Memory B cell (primary cell): Measurements from ENCODE around the gene SRA1.
"Not testable (repeated sequence)": the region's sequence is repeated elsewhere in the genome, so short reads cannot be mapped to it uniquely, and the experiment has no call there.

Experiments used
- ATAC-seq: fragments of 150-1000 bp; cut with Tn5 transposase; 2 replicates; pipeline ENCODE4 v1.10.0; 2021; ENCODE audit warnings: low read depth, mild to moderate bottlenecking, moderate library complexity
- DNase-seq, 2 donors: peaks; one replicate each; pipeline ENCODE4 v3.0.0; 2022; ENCODE audit warnings: low spot score in 2 of 2
- H3K27ac Mint-ChIP-seq: one replicate; pipeline ENCODE4 v1.8.0; 2022; ENCODE audit warnings: mild to moderate bottlenecking, moderate library complexity, mixed read lengths
- H3K27me3 Mint-ChIP-seq: one replicate; pipeline ENCODE4 v1.8.0; 2022; ENCODE audit warnings: mixed read lengths
- H3K36me3 Mint-ChIP-seq: one replicate; pipeline ENCODE4 v1.8.0; 2022; ENCODE audit warnings: mild to moderate bottlenecking, mixed read lengths
- H3K4me1 Mint-ChIP-seq: one replicate; pipeline ENCODE4 v1.8.0; 2022; ENCODE audit warnings: mixed read lengths
- H3K4me3 Mint-ChIP-seq: one replicate; pipeline ENCODE4 v1.8.0; 2022; ENCODE audit warnings: mild to moderate bottlenecking, moderate library complexity, mixed read lengths
- H3K9me3 Mint-ChIP-seq: one replicate; pipeline ENCODE4 v1.8.0; 2022; ENCODE audit warnings: mixed read lengths

The SRA1 gene

DNA sequence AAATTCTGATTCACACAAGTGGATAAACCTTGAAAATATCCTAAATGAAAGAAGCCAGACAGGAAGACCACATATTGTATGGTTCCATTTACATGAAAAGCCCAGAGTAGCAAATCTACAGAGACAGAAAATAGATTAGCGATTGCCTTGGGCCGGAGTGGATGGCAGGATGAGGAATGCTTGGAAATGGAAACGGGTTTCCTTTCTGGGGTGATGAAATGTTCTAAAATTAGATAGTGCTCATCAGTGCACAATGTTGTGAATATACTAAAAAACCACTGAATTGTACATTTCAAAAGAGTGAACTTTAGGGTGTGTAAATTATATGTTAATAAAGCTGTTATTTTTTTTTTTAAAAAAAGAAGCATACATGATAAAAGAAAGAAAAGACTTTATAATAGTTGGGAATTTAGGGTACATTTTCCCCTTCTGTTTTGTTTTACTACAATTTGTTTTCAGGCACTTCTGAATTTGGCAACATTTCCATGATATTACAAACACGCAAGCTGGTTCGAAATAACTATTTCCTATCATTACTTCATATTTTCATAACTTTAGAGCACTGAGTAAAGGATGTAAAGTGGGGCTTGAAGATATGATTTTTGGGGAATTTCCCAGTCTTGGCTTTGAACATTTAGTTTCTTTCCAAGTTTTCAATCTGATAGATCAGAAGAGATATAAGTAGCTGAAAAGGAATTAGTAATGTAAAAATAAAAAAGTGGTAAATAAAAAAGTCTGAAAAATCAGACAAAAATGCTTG, 31.2 kb upstream of the SRA1 start:
- H3K4me1 Mint-ChIP-seq, result no peaks in the 10 kb centered on the region
- DNase-seq (no peak), ATAC-seq (no peak)
- no peaks in the 10 kb centered on the region for H3K36me3 Mint-ChIP-seq
- H3K27ac Mint-ChIP-seq, result no peak overlapping the region
- peaks cover 1% of the 10 kb centered on the region for H3K27me3 Mint-ChIP-seq
- H3K9me3 Mint-ChIP-seq, result peaks cover 1% of the 10 kb centered on the region
- H3K4me3 Mint-ChIP-seq, result no peak overlapping the region

DNA sequence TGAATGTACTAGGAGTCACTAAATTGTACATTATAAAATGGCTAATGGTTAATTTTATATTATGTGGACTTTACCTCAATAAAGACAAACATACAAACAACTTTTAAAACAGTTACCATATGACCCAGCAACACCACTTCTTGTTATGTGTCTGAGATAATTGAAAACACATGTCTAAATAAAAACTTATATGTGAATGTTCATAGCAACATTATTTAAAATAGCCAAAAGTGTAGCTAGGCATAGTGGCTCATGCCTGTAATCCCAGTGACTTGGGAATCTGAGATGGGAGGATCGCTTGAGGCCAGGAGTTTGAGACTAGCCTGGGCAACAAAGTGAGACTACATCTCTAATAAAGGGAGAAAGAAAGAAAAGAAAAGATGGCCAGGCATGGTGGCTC, 30.2 kb upstream of the SRA1 start:
- H3K27ac Mint-ChIP-seq, result no peak overlapping the region
- ATAC-seq (no peak), DNase-seq (no peak)
- peaks cover 1% of the 10 kb centered on the region for H3K9me3 Mint-ChIP-seq
- H3K36me3 Mint-ChIP-seq, result peaks cover 2% of the 10 kb centered on the region
- H3K27me3 Mint-ChIP-seq, result peaks cover 1% of the 10 kb centered on the region
- no peaks in the 10 kb centered on the region for H3K4me1 Mint-ChIP-seq
- H3K4me3 Mint-ChIP-seq, result no peak overlapping the region

DNA sequence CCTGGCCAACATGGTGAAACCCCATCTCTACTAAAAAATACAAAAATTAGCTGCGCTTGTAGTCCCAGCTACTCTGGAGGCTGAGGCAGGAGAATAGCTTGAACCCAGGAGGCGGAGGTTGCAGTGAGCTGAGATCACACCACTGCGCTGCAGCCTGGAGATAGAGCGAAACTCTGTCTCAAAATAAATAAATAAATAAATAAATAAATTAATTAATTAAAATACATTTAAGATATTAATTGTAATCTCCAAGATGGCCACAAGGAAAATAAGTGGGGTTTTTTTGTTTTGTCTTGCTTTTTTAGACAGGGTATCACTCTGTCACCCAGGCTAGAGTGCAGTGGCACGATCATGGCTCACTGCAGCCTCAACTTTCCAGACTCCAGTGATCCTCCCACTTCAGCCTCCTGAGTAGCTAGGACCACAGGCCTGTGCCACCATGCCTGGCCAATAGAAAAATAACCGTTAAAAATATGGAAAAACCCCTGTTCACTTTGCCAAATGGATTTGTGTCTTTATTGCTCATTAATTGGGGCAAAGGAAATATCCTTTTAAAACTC, 22.0 kb upstream of the SRA1 start:
- not testable (repeated sequence) for H3K27ac Mint-ChIP-seq, H3K4me1 Mint-ChIP-seq, H3K36me3 Mint-ChIP-seq, H3K27me3 Mint-ChIP-seq, H3K4me3 Mint-ChIP-seq, ATAC-seq, H3K9me3 Mint-ChIP-seq, DNase-seq

DNA sequence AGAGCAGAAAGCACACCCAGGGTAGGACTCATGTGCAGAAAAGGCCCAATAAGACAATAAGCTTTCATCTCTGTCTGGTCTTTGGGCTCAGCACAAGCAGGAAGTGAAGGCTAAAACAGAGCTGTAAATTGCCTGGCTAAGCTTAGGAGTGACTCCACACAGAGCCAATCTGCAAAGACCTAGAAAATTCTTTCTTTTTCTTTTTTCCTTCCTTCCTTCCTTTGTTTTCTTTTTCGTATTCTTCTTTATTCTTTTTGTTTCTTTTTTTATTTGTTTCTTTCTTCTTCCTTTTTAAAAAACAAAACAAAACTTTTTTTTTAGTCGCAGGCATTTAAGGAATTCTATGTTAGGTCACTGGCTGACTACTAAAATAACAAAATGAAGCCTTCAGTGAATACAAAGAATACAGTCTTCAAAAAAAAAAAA, 19.5 kb upstream of the SRA1 start:
- Mint-ChIP-seq H3K4me1 (no peaks in the 10 kb centered on the region), H3K27ac (no peak overlapping the region), H3K36me3 (peaks cover 4% of the 10 kb centered on the region), H3K9me3 (no peaks in the 10 kb centered on the region), H3K4me3 (no peak overlapping the region), H3K27me3 (no peaks in the 10 kb centered on the region)
- DNase-seq (no peak), ATAC-seq (no peak)

DNA sequence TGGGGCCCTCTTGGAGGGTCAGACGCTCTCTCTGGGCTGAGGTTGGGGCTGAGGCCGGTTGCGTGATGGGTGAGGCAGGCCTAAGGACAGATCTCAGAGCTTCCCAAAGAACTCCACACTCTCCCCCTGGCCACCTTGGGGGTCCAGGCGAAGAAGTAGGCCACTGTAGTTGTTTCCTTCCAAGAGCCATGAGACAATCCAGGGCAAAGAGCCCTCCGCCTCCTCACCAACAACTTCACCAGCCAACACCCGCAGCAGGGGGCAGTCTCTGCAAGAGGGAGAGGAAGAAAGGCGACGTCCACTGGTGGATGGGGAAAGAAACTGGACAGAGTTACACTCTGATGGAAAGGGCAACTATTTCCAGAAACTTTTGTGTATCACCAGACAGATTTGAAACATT, 18.0 kb upstream of the SRA1 start:
- no peak for DNase-seq
- no peaks in the 10 kb centered on the region for H3K9me3 Mint-ChIP-seq
- ATAC-seq, result no peak
- no peaks in the 10 kb centered on the region for H3K4me1 Mint-ChIP-seq
- no peak overlapping the region for H3K27ac Mint-ChIP-seq
- peaks cover 8% of the 10 kb centered on the region for H3K36me3 Mint-ChIP-seq
- H3K27me3 Mint-ChIP-seq, result no peaks in the 10 kb centered on the region
- no peak overlapping the region for H3K4me3 Mint-ChIP-seq

DNA sequence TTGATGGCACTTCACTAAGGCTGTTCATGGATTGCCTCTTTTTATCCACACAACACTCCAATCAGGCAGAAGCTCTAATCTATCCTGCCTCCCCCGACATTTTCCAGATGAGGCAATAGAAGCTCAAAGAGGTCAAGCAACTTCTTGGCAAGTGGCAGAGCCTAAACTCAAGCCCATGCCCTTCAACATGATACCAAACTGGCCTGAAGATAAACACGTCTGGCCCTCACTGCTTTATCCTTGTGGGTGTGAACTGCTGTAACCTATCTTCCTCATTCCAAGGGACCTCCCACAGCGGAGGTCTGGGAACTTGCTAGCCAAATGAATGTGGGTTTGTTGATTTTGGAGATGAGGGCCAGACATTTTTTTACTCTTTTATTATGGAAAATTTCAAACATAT, 16.9 kb upstream of the SRA1 start:
- ATAC-seq, result no peak
- peaks cover 9% of the 10 kb centered on the region for H3K36me3 Mint-ChIP-seq
- no peak overlapping the region for H3K4me3 Mint-ChIP-seq
- H3K27me3 Mint-ChIP-seq, result no peaks in the 10 kb centered on the region
- H3K27ac Mint-ChIP-seq, result no peak overlapping the region
- no peaks in the 10 kb centered on the region for H3K9me3 Mint-ChIP-seq
- no peaks in the 10 kb centered on the region for H3K4me1 Mint-ChIP-seq
- no peak for DNase-seq

DNA sequence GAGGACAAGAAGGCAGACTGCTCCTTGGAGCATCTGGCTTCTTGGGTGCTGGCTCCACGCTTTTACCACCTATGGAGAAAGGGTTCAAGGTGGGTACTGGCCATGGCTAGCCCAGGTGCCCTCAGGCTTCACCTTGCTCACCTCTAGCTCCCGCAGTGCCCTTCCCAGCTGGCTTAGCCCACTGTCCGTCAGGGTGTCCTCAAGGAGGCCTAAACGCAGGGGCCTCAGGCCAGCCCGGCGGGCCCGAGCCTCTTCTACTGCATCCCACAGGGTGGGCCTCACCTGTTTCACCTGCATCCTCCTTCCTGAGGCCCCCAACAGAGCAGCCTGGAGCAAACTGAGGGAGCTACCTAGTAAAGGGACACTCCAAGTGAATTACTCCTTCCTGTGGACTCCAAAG, 16.4 kb upstream of the SRA1 start:
- peaks cover 10% of the 10 kb centered on the region for H3K36me3 Mint-ChIP-seq
- no peak overlapping the region for H3K4me3 Mint-ChIP-seq
- DNase-seq, result no peak
- no peak for ATAC-seq
- H3K27me3 Mint-ChIP-seq, result no peaks in the 10 kb centered on the region
- no peaks in the 10 kb centered on the region for H3K9me3 Mint-ChIP-seq
- H3K27ac Mint-ChIP-seq, result no peak overlapping the region
- H3K4me1 Mint-ChIP-seq, result peaks cover 2% of the 10 kb centered on the region

DNA sequence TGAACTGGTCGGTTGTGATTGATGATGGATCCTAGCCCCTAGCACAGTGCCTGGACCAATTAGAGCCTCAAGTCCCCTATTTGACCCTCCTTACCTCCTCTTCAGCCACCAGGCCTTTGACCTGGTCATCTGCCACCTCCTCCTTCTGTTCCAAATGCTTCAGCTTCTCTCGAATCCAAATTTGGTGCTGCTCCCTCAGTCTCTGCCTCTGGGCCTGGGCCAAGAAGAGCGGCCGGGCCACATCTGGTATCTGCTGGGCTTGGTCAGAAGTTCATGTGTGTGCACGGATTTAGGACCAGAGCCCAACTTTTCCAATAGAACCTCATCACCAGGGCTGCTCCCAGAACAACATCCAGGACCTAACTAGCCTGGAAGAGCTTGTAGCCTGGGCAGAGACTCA, 13.8 kb upstream of the SRA1 start:
- no peak overlapping the region for H3K4me3 Mint-ChIP-seq
- no peaks in the 10 kb centered on the region for H3K9me3 Mint-ChIP-seq
- H3K27ac Mint-ChIP-seq, result no peak overlapping the region
- ATAC-seq (no peak), DNase-seq (no peak)
- peaks cover 8% of the 10 kb centered on the region for H3K4me1 Mint-ChIP-seq
- no peaks in the 10 kb centered on the region for H3K27me3 Mint-ChIP-seq
- peaks cover 22% of the 10 kb centered on the region for H3K36me3 Mint-ChIP-seq

DNA sequence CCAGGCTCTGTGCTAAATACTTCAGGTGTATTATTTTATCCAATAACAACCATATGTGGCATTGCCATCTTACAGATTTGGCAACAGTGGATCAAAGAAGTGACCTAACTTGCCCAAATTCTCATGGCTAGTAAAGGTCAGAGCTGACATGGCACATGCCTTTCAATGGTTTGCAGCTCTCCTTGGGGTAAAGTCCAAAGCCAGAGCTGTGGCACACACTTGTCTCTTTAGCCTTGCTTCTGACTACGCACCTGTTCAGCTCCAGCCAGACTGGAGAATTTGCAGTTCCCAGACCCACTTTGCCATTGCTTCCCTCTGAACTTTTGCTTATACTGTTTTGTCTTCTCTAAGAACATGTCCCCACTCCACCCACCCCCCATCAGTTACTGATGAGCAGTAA, 13.2 kb upstream of the SRA1 start:
- peaks cover 24% of the 10 kb centered on the region for H3K36me3 Mint-ChIP-seq
- no peak overlapping the region for H3K27ac Mint-ChIP-seq
- no peaks in the 10 kb centered on the region for H3K27me3 Mint-ChIP-seq
- DNase-seq (no peak), ATAC-seq (no peak)
- no peaks in the 10 kb centered on the region for H3K9me3 Mint-ChIP-seq
- no peak overlapping the region for H3K4me3 Mint-ChIP-seq
- peaks cover 14% of the 10 kb centered on the region for H3K4me1 Mint-ChIP-seq

DNA sequence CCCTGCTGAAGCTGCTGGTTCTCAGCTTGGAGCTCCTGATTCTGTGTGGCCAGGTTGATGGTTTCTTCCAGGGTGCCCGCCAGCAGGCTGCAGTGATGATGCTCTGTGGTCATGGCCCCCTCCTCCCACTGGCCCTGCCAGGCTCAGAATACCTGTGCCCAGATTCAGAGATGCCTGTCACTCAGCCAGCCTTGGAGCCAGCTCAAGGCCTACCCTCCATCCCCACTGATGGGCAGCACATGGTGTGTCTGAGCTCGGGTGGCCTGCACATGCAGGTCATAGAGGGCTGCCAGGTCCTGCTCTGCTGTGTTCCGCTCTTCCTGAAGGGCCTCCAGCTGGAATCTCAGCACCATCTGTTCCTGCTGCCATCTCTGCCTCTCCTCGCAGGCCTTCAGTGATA, 12.8 kb upstream of the SRA1 start:
- Mint-ChIP-seq H3K27me3 (no peaks in the 10 kb centered on the region), H3K36me3 (peaks cover 24% of the 10 kb centered on the region), H3K9me3 (no peaks in the 10 kb centered on the region), H3K27ac (no peak overlapping the region), H3K4me3 (no peak overlapping the region), H3K4me1 (peaks cover 17% of the 10 kb centered on the region)
- DNase-seq (no peak), ATAC-seq (no peak)

DNA sequence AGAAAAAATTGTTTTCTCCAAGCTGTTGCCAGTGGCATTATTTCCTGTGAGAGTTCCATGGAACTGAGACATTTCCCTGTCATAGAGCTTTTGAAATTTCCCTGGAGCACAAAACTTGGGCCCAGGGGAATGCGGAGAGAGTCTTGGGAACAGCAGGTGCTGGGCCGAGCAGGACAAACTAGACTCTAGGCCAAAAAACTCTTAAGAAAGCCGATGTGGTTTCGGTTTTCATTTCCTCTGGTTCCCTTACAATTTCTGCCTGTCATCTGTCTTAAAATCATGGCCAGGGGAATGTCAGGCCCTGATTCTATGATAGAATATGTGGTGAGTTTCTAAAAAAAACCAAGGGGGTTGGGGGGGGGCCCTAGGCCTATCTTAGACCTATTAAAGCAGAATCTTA, 11.9 kb upstream of the SRA1 start:
- ATAC-seq, result no peak
- H3K36me3 Mint-ChIP-seq, result peaks cover 24% of the 10 kb centered on the region
- peak overlapping the region; percentile 83 for H3K27ac Mint-ChIP-seq
- peaks cover 21% of the 10 kb centered on the region for H3K4me1 Mint-ChIP-seq
- no peaks in the 10 kb centered on the region for H3K9me3 Mint-ChIP-seq
- H3K4me3 Mint-ChIP-seq, result peak overlapping the region; percentile 39
- no peak for DNase-seq
- H3K27me3 Mint-ChIP-seq, result no peaks in the 10 kb centered on the region

DNA sequence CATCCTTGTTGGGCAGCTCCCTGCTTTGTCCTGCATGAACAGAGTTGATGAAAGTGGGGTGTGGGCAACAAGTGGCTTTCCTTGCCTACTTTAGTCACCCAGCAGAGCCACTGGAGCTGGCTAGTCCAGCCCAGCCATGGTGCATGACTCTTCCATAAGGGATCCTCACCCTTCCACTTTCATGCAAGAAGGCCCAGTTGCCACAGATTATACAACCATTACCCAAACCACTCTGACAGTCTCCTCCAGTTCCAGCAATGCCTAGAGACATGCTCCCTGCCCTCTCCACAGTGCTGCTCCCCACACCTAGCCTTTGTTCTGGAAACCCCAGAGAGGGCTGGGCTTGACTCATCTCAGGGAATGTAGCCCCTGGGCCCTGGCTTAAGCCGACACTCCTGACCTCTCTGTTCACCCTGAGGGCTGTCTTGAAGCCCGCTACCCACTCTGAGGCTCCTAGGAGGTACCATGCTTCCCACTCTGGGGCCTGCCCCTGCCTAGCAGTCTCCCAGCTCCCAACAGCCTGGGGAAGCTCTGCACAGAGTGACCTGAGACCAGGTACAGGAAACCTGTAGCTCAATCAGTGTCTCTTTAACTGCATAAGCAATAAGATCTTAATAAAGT, 11.3 kb upstream of the SRA1 start:
- Mint-ChIP-seq H3K4me3 (no peak overlapping the region), H3K27me3 (no peaks in the 10 kb centered on the region), H3K27ac (peak overlapping the region; percentile 83), H3K9me3 (no peaks in the 10 kb centered on the region), H3K4me1 (peaks cover 21% of the 10 kb centered on the region), H3K36me3 (peaks cover 24% of the 10 kb centered on the region)
- DNase-seq (no peak), ATAC-seq (no peak)

DNA sequence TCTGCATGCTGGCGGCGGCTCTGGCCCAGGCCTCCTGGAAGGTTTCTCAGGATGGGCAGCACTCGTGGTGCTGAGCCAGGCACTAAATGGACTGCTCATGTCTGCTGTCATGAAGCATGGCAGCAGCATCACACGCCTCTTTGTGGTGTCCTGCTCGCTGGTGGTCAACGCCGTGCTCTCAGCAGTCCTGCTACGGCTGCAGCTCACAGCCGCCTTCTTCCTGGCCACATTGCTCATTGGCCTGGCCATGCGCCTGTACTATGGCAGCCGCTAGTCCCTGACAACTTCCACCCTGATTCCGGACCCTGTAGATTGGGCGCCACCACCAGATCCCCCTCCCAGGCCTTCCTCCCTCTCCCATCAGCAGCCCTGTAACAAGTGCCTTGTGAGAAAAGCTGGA, 10.6 kb upstream of the SRA1 start:
- Mint-ChIP-seq H3K4me3 (no peak overlapping the region), H3K4me1 (peaks cover 21% of the 10 kb centered on the region)

DNA sequence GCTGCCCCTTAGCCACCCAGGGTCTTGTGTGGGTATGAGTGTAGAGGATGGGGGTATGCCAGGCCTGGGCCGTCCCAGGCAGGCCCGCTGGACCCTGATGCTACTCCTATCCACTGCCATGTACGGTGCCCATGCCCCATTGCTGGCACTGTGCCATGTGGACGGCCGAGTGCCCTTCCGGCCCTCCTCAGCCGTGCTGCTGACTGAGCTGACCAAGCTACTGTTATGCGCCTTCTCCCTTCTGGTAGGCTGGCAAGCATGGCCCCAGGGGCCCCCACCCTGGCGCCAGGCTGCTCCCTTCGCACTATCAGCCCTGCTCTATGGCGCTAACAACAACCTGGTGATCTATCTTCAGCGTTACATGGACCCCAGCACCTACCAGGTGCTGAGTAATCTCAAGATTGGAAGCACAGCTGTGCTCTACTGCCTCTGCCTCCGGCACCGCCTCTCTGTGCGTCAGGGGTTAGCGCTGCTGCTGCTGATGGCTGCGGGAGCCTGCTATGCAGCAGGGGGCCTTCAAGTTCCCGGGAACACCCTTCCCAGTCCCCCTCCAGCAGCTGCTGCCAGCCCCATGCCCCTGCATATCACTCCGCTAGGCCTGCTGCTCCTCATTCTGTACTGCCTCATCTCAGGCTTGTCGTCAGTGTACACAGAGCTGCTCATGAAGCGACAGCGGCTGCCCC, 10.0 kb upstream of the SRA1 start:
- Mint-ChIP-seq H3K36me3 (peaks cover 20% of the 10 kb centered on the region), H3K4me1 (peaks cover 24% of the 10 kb centered on the region), H3K27ac (no peak overlapping the region), H3K9me3 (no peaks in the 10 kb centered on the region), H3K27me3 (no peaks in the 10 kb centered on the region), H3K4me3 (no peak overlapping the region)
- DNase-seq (no peak), ATAC-seq (no peak)

More for the DNA sequence above, 10.6 kb upstream of the SRA1 start:
- no peak for DNase-seq
- ATAC-seq, result no peak
- H3K9me3 Mint-ChIP-seq, result no peaks in the 10 kb centered on the region
- H3K36me3 Mint-ChIP-seq, result peaks cover 20% of the 10 kb centered on the region
- no peaks in the 10 kb centered on the region for H3K27me3 Mint-ChIP-seq
- H3K27ac Mint-ChIP-seq, result no peak overlapping the region
